ENCODE measurements around the gene ARSG.
A peak's percentile ranks its signal among the peaks of the same experiment; 100 is the strongest.

Gene ARSG

DNA sequence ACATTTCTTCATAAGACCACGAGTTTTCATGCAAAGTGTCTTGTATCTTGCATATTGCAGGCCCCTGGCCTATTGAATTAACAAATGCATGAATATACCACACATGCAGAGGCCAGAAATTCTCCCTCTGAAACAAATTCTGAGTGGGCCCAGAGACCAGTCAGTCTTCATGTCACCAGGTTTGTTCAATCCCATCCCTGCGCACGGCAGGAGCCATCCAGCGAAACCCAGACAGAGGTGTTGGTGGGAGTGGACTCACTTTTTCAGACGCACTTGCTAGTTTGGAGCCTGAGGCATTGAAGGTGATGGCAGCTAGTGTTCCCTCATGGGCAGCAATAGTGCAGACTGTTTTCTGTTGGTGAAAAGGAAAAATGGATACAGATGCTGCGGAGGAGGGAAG is 144.1 kb downstream of the ARSG start:
- Histone ChIP-seq H3K36me3 (replicated peaks) (no peaks in the 10 kb centered on the region), H3K4me1 (no peaks in the 10 kb centered on the region), H3K9me3 (no peaks in the 10 kb centered on the region), H3K27me3 (ENCODE audit: low read depth) (no peaks in the 10 kb centered on the region), H3K4me3 (no peak overlapping the region)
- no peak for DNase-seq (ENCODE audit: low spot score in 2 of 2)
- in situ Hi-C loops (cut with MboI; ENCODE audit: low sequenced_read_pairs) = loop anchor here (10.0 kb wide), 1 partner anchor 171 kb away; no protein-coding TSS in a partner anchor

GRCh38 chr17:68435876-68436842 is 144.9 kb downstream of the ARSG start:
- Histone ChIP-seq H3K27me3 (ENCODE audit: low read depth) (no peaks in the 10 kb centered on the region), H3K4me3 (no peak overlapping the region), H3K4me1 (no peaks in the 10 kb centered on the region; the same call in 1 of the 2 replicates), H3K9me3 (no peaks in the 10 kb centered on the region), H3K36me3 (replicated peaks) (no peaks in the 10 kb centered on the region)
- in situ Hi-C loops (cut with MboI; ENCODE audit: low sequenced_read_pairs) = loop anchor here (10.0 kb wide), 1 partner anchor 171 kb away; no protein-coding TSS in a partner anchor
- peak; percentile 73 to 88 for DNase-seq (ENCODE audit: low spot score in 2 of 2)

DNA sequence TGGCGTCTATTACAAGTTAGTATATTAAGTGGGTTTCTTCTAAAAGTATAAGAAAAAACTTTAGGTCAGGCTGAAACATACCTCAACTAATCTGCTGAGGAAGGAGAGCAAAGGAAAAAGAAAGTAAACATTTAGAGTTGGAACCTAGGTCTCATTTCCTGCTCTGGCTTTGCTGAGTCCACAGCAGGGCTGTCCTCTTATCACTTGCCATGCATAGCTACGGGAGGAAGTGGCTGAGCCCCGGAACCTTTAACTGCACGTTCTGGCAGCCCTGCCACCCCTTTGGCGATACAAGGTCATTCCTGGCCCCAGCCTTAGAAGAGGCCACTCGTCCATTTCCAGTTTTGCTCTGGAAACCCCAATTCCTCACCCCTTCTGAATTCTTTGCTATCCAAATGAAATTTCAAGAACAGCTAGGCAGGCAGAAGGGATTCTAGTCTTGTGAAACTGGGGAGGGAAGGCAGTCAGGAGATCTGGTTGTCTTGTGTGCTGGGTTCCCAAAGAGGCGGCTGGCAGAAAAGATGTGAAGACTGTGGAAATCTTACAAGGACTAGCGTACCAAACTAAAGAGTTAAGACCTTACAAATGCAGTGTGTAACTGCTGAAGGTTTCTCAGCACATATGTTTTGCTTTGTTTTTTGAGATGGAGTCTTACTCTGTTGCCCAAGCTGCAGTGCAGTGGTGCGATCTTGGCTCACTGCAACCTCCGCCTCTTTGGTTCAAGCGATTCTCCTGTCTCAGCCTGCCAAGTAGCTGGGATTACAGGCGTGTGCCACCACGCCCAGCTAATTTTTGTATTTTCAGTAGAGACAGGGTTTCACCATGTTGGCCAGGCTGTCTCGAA is 146.9 kb downstream of the ARSG start:
- in situ Hi-C loops (cut with MboI; ENCODE audit: low sequenced_read_pairs) = loop anchor here (10.0 kb wide), 1 partner anchor 173 kb away; no protein-coding TSS in a partner anchor
- no peaks in the 10 kb centered on the region for H3K27me3 ChIP-seq (ENCODE audit: low read depth)
- no peaks in the 10 kb centered on the region for H3K9me3 ChIP-seq
- H3K4me3 ChIP-seq = no peak overlapping the region
- H3K36me3 ChIP-seq (replicated peaks) = no peaks in the 10 kb centered on the region
- no peak for DNase-seq (ENCODE audit: low spot score in 2 of 2)
- H3K4me1 ChIP-seq = no peaks in the 10 kb centered on the region; the same call in 1 of the 2 replicates

GRCh38 chr17:68439656-68440290 is 148.5 kb downstream of the ARSG start:
- H3K36me3 ChIP-seq (replicated peaks) = no peaks in the 10 kb centered on the region
- H3K4me3 ChIP-seq = no peak overlapping the region
- no peaks in the 10 kb centered on the region for H3K9me3 ChIP-seq
- DNase-seq (ENCODE audit: low spot score in 2 of 2) = no peak
- H3K4me1 ChIP-seq = no peaks in the 10 kb centered on the region; the same call in 1 of the 2 replicates
- no peaks in the 10 kb centered on the region for H3K27me3 ChIP-seq (ENCODE audit: low read depth)
- in situ Hi-C loops (cut with MboI; ENCODE audit: low sequenced_read_pairs) = loop anchor here (10.0 kb wide), 1 partner anchor 175 kb away; no protein-coding TSS in a partner anchor

- DNase-seq (ENCODE audit: low spot score in 2 of 2) = no peak
- in situ Hi-C loops (cut with MboI; ENCODE audit: low sequenced_read_pairs) = no loop called here
- no peaks in the 10 kb centered on the region; the same call in 1 of the 2 replicates for H3K4me1 ChIP-seq
- no peak overlapping the region for H3K4me3 ChIP-seq
- no peaks in the 10 kb centered on the region for H3K9me3 ChIP-seq
- H3K36me3 ChIP-seq (replicated peaks) = no peaks in the 10 kb centered on the region
- no peaks in the 10 kb centered on the region for H3K27me3 ChIP-seq (ENCODE audit: low read depth)
These were observed 149.2 kb downstream of the ARSG start for GRCh38 chr17:68440526-68440925.

- H3K36me3 ChIP-seq (replicated peaks) = no peaks in the 10 kb centered on the region
- H3K4me3 ChIP-seq = no peak overlapping the region
- no peaks in the 10 kb centered on the region; the same call in 1 of the 2 replicates for H3K4me1 ChIP-seq
- no peak for DNase-seq (ENCODE audit: low spot score in 2 of 2)
- in situ Hi-C loops (cut with MboI; ENCODE audit: low sequenced_read_pairs) = no loop called here
- no peaks in the 10 kb centered on the region for H3K9me3 ChIP-seq
- H3K27me3 ChIP-seq (ENCODE audit: low read depth) = no peaks in the 10 kb centered on the region
These were observed 149.9 kb downstream of the ARSG start for GRCh38 chr17:68441070-68441770.

- Histone ChIP-seq H3K4me3 (no peak overlapping the region), H3K4me1 (peaks cover 6% of the 10 kb centered on the region), H3K27me3 (ENCODE audit: low read depth) (no peaks in the 10 kb centered on the region), H3K36me3 (replicated peaks) (no peaks in the 10 kb centered on the region), H3K9me3 (no peaks in the 10 kb centered on the region)
- in situ Hi-C loops (cut with MboI; ENCODE audit: low sequenced_read_pairs) = no loop called here
- DNase-seq (ENCODE audit: low spot score in 2 of 2) = no peak
These were observed 152.7 kb downstream of the ARSG start for GRCh38 chr17:68443972-68444464.

GRCh38 chr17:68445671-68446070 is 154.4 kb downstream of the ARSG start:
- no peaks in the 10 kb centered on the region for H3K9me3 ChIP-seq
- H3K4me1 ChIP-seq = peaks cover 8% of the 10 kb centered on the region
- in situ Hi-C loops (cut with MboI; ENCODE audit: low sequenced_read_pairs) = no loop called here
- no peaks in the 10 kb centered on the region for H3K27me3 ChIP-seq (ENCODE audit: low read depth)
- no peaks in the 10 kb centered on the region for H3K36me3 ChIP-seq (replicated peaks)
- DNase-seq (ENCODE audit: low spot score in 2 of 2) = no peak
- H3K4me3 ChIP-seq = no peak overlapping the region

DNA sequence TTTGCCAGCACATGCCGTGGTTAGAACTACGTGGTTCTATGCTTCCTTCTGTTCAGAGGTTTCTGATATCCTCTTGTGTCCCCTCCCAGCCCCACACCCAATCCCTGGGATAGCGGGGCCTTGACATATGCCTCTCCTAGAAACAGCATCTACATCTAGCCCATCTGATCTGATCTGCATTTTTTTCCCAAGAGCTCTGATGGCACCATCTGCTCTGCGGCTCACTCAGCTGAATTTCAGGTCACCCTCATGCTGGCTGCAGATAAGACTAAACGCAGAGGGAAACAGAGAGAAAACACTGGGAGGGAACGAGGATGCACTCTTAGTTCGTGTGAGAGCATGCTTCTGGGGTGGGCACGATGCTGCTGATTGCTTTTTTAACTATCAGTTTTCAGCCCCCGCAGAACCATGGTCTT is 155.3 kb downstream of the ARSG start:
- DNase-seq (ENCODE audit: low spot score in 2 of 2) = no peak
- in situ Hi-C loops (cut with MboI; ENCODE audit: low sequenced_read_pairs) = no loop called here

DNA sequence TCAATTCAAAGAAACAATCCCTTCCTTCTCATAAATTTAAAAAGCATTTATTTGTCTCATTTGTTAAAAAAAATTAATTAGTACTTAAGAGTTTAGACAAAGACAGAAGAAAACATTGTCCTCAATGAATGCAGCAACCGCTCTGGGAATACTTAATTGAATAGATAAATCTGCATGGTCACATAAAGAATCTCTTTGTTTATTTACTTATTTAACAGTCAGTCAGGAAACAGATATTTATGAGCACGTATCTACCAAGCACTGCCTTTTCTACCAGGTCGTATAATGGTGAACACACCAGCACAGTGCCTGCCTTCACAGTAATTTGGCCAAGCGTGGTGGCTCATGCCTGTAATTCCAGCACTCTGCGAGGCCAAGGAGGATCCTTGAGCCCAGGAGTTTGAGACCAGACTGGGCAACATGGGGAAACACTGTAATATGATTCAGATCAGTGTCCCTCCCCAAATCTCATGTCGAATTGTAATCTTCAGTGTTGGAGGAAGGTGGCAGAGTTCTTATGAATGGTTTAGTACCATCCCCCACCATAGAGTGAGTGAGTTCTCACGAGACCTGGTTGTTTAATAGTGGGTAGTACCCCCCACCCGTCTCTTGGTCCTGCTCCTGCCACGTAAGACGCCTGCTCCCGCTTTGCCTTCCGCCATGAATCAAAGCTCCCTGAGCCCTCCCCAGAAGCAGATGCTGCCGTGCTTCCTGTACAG is 157.9 kb downstream of the ARSG start:
- no peaks in the 10 kb centered on the region for H3K27me3 ChIP-seq (ENCODE audit: low read depth)
- in situ Hi-C loops (cut with MboI; ENCODE audit: low sequenced_read_pairs) = no loop called here
- DNase-seq (ENCODE audit: low spot score in 2 of 2) = peak; percentile 23 to 35
- peaks cover 8% of the 10 kb centered on the region for H3K4me1 ChIP-seq
- no peak overlapping the region for H3K4me3 ChIP-seq
- no peaks in the 10 kb centered on the region for H3K9me3 ChIP-seq
- H3K36me3 ChIP-seq (replicated peaks) = no peaks in the 10 kb centered on the region

More for the DNA sequence above, 155.3 kb downstream of the ARSG start:
- Histone ChIP-seq H3K9me3 (no peaks in the 10 kb centered on the region), H3K36me3 (replicated peaks) (no peaks in the 10 kb centered on the region), H3K27me3 (ENCODE audit: low read depth) (no peaks in the 10 kb centered on the region), H3K4me1 (peaks cover 8% of the 10 kb centered on the region), H3K4me3 (no peak overlapping the region)

- DNase-seq (ENCODE audit: low spot score in 2 of 2) = no peak
- H3K4me1 ChIP-seq = peaks cover 8% of the 10 kb centered on the region
- H3K36me3 ChIP-seq (replicated peaks) = no peaks in the 10 kb centered on the region
- H3K27me3 ChIP-seq (ENCODE audit: low read depth) = no peaks in the 10 kb centered on the region
- in situ Hi-C loops (cut with MboI; ENCODE audit: low sequenced_read_pairs) = no loop called here
- no peak overlapping the region for H3K4me3 ChIP-seq
- no peaks in the 10 kb centered on the region for H3K9me3 ChIP-seq
These were observed 159.1 kb downstream of the ARSG start for GRCh38 chr17:68450391-68450790.

DNA sequence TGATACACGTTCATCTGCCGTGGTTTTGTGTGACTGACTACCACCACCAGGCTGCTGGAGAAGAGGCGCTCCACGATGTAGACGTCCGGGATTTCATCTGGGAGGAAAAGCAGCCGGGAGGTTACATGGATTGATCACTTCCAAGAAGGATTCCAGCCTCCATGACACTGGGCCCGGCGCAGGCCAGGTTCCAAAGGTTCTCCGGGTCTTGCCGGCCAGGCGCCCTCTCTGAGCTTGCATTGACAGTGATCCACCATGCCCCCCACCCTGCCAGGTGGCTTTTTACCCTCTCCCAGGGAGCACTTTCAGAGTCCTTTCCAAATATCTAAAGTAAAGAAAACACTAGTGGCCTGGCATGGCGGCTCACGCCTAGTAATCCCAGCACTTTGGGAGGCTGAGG is 159.5 kb downstream of the ARSG start:
- Histone ChIP-seq H3K9me3 (no peaks in the 10 kb centered on the region), H3K36me3 (replicated peaks) (no peaks in the 10 kb centered on the region), H3K4me1 (peaks cover 8% of the 10 kb centered on the region), H3K4me3 (no peak overlapping the region), H3K27me3 (ENCODE audit: low read depth) (no peaks in the 10 kb centered on the region)
- no peak for DNase-seq (ENCODE audit: low spot score in 2 of 2)
- in situ Hi-C loops (cut with MboI; ENCODE audit: low sequenced_read_pairs) = no loop called here

All from HAP-1 (cell line).